DOHH2 (cell line): Measurements from ENCODE around the gene PEDS1.

Source experiments
- EZH2phosphoT487 ChIP-seq: fragments of 200-600 bp; sonication (generic); IDR thresholded peaks from 2 replicates; pipeline ENCODE4 v1.6.1; 2017; ENCODE audit warnings: borderline replicate concordance, mild to moderate bottlenecking, antibody characterized with exemption, low read length, moderate library complexity, mixed read lengths
- TF ChIP-seq, protein P1 (sequence below): fragments of 200-600 bp; sonication (generic); IDR thresholded peaks from one replicate; pipeline ENCODE4 v1.5.1; 2014; ENCODE audit warnings: antibody characterized with exemption, mild to moderate bottlenecking, low read depth, low read length; ENCODE audit not compliant: poor library complexity, severe bottlenecking

- no peak for TF ChIP-seq EZH2phosphoT487
- TF ChIP-seq, protein P1, sequence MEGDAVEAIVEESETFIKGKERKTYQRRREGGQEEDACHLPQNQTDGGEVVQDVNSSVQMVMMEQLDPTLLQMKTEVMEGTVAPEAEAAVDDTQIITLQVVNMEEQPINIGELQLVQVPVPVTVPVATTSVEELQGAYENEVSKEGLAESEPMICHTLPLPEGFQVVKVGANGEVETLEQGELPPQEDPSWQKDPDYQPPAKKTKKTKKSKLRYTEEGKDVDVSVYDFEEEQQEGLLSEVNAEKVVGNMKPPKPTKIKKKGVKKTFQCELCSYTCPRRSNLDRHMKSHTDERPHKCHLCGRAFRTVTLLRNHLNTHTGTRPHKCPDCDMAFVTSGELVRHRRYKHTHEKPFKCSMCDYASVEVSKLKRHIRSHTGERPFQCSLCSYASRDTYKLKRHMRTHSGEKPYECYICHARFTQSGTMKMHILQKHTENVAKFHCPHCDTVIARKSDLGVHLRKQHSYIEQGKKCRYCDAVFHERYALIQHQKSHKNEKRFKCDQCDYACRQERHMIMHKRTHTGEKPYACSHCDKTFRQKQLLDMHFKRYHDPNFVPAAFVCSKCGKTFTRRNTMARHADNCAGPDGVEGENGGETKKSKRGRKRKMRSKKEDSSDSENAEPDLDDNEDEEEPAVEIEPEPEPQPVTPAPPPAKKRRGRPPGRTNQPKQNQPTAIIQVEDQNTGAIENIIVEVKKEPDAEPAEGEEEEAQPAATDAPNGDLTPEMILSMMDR = no peak
These were observed 3.9 kb downstream of the PEDS1 start for GRCh38 chr20:50149481-50150254.
